HepG2 (cell line): ENCODE measurements around the gene GRIN3B. TPM values are rescaled to one million over a fixed set of nuclear protein-coding genes. Genes with fewer than 3 reads are reported as not detected.

Experiments used
- ATRX ChIP-seq: sonication (generic); formaldehyde crosslinking; IDR thresholded peaks from 2 replicates; pipeline ENCODE4 v1.4.0; 2020; ENCODE audit warnings: missing genetic modification reagents, borderline replicate concordance
- CREB1 ChIP-seq, 2 experiments: fragments of 450-650 bp in 1 of 2; IDR thresholded peaks; 2 replicates each; pipeline ENCODE4 v1.6.1; 2016 to 2017; ENCODE audit warnings: control low read depth in 1 of 2, mild to moderate bottlenecking in 1 of 2, missing compliant biosample characterization in 1 of 2, missing genetic modification characterization in 1 of 2
- CREM ChIP-seq, 2 experiments: sonication (generic) in 1 of 2; formaldehyde crosslinking in 1 of 2; IDR thresholded peaks; 2 replicates each; pipeline versions ENCODE4 v1.4.0 to v1.6.1; 2016 to 2020; ENCODE audit warnings: antibody characterized with exemption in 1 of 2, mild to moderate bottlenecking in 1 of 2, missing genetic modification reagents in 1 of 2
- HOXA5 ChIP-seq: sonication (generic); formaldehyde crosslinking; IDR thresholded peaks from 2 replicates; pipeline ENCODE4 v1.4.0; 2020; ENCODE audit warnings: missing genetic modification reagents
- ISX ChIP-seq: sonication (generic); formaldehyde crosslinking; conservative IDR thresholded peaks from 2 replicates; pipeline ENCODE4 v1.5.0; 2020; ENCODE audit warnings: missing genetic modification reagents
- JARID2 ChIP-seq: sonication (generic); formaldehyde crosslinking; IDR thresholded peaks from 2 replicates; pipeline ENCODE4 v1.8.1; 2023; ENCODE audit warnings: missing genetic modification reagents, inconsistent platforms; ENCODE audit not compliant: insufficient replicate concordance
- JUN ChIP-seq: sonication (generic); formaldehyde crosslinking; IDR thresholded peaks from 2 replicates; pipeline ENCODE4 v1.4.0; 2020; ENCODE audit warnings: mild to moderate bottlenecking, missing genetic modification reagents
- JUNB ChIP-seq: sonication (generic); formaldehyde crosslinking; IDR thresholded peaks from 2 replicates; pipeline ENCODE4 v1.8.0; 2022; ENCODE audit warnings: missing genetic modification reagents, mild to moderate bottlenecking, borderline replicate concordance
- MATR3 ChIP-seq: sonication (generic); formaldehyde crosslinking; IDR thresholded peaks from 2 replicates; pipeline ENCODE4 v1.4.0; 2020; ENCODE audit warnings: missing genetic modification reagents
- MEIS1 ChIP-seq: sonication (generic); formaldehyde crosslinking; IDR thresholded peaks from 2 replicates; pipeline ENCODE4 v1.9.0; 2021; ENCODE audit warnings: mild to moderate bottlenecking, missing genetic modification reagents, moderate library complexity, borderline replicate concordance
- NR2F1 ChIP-seq, 2 experiments: fragments of 450-650 bp in 1 of 2; formaldehyde crosslinking in 1 of 2; IDR thresholded peaks; 2 replicates each; pipeline versions ENCODE4 v1.5.0 to v1.6.1; 2016 to 2020; ENCODE audit warnings: mild to moderate bottlenecking in 1 of 2, missing compliant biosample characterization in 1 of 2, missing genetic modification reagents in 1 of 2, moderate library complexity in 1 of 2
- POLR2G ChIP-seq: fragments of 200-400 bp; formaldehyde crosslinking; IDR thresholded peaks from 2 replicates; pipeline ENCODE4 v1.6.1; 2018; ENCODE audit warnings: mild to moderate bottlenecking, low read depth, low read length, moderate library complexity
- RARG ChIP-seq: sonication (generic); formaldehyde crosslinking; IDR thresholded peaks from 2 replicates; pipeline ENCODE4 v1.4.0; 2020; ENCODE audit warnings: low read depth, mild to moderate bottlenecking, missing genetic modification reagents
- SNAI1 ChIP-seq: sonication (generic); formaldehyde crosslinking; IDR thresholded peaks from 2 replicates; pipeline ENCODE4 v1.5.0; 2020; ENCODE audit warnings: mild to moderate bottlenecking, missing genetic modification reagents, borderline replicate concordance
- SP2 ChIP-seq: sonication (generic); formaldehyde crosslinking; IDR thresholded peaks from 2 replicates; pipeline ENCODE4 v1.5.1; 2020; ENCODE audit warnings: mild to moderate bottlenecking, missing genetic modification reagents
- STAG1 ChIP-seq: sonication (generic); formaldehyde crosslinking; IDR thresholded peaks from 2 replicates; pipeline ENCODE4 v1.4.0; 2020; ENCODE audit warnings: missing genetic modification reagents
- TCF12 ChIP-seq, 2 experiments: fragments of 450-650 bp in 1 of 2; sonication (generic) in 1 of 2; formaldehyde crosslinking in 1 of 2; IDR thresholded peaks; 2 replicates each; pipeline versions ENCODE4 v1.6.1 to v1.8.0; 2017 to 2022; ENCODE audit warnings: antibody characterized with exemption in 1 of 2, mild to moderate bottlenecking in 1 of 2, missing genetic modification reagents in 1 of 2, moderate library complexity in 1 of 2
- TRIM22 ChIP-seq: fragments of 450-650 bp; IDR thresholded peaks from 2 replicates; pipeline ENCODE4 v1.6.1; 2017
- ZEB1 ChIP-seq: IDR thresholded peaks from 2 replicates; pipeline ENCODE4 v1.6.1; 2012; ENCODE audit warnings: mild to moderate bottlenecking, low read depth, inconsistent platforms; ENCODE audit not compliant: insufficient replicate concordance
- ZKSCAN8 ChIP-seq: IDR thresholded peaks from 2 replicates; pipeline ENCODE4 v1.6.1; 2016; ENCODE audit warnings: borderline replicate concordance, missing genetic modification reagents, missing compliant biosample characterization
- ZNF362 ChIP-seq: sonication (generic); formaldehyde crosslinking; IDR thresholded peaks from 2 replicates; pipeline ENCODE4 v1.4.0; 2020; ENCODE audit warnings: missing genetic modification reagents, mild to moderate bottlenecking, borderline replicate concordance
- ZNF556 ChIP-seq: sonication (generic); formaldehyde crosslinking; IDR thresholded peaks from 2 replicates; pipeline ENCODE4 v1.4.0; 2020; ENCODE audit warnings: mild to moderate bottlenecking, missing genetic modification reagents, borderline replicate concordance
- ZNF564 ChIP-seq: sonication (generic); formaldehyde crosslinking; IDR thresholded peaks from 2 replicates; pipeline ENCODE4 v1.8.1; 2023; ENCODE audit warnings: mild to moderate bottlenecking, missing genetic modification reagents
- ZNF75D ChIP-seq: sonication (generic); formaldehyde crosslinking; IDR thresholded peaks from 2 replicates; pipeline ENCODE4 v1.8.1; 2023; ENCODE audit warnings: missing genetic modification reagents, mild to moderate bottlenecking, borderline replicate concordance
- ZNF766 ChIP-seq: sonication (generic); formaldehyde crosslinking; IDR thresholded peaks from 2 replicates; pipeline ENCODE4 v1.5.0; 2020; ENCODE audit warnings: missing genetic modification reagents, borderline replicate concordance
- ZNF773 ChIP-seq: sonication (generic); formaldehyde crosslinking; IDR thresholded peaks from 2 replicates; pipeline ENCODE4 v1.4.0; 2020; ENCODE audit warnings: missing genetic modification reagents, borderline replicate concordance
- ZNF816 ChIP-seq: sonication (generic); formaldehyde crosslinking; IDR thresholded peaks from 2 replicates; pipeline ENCODE4 v1.8.0; 2022; ENCODE audit warnings: missing genetic modification reagents, mild to moderate bottlenecking, borderline replicate concordance
- ZNF83 ChIP-seq: sonication (generic); formaldehyde crosslinking; IDR thresholded peaks from 2 replicates; pipeline ENCODE4 v1.4.0; 2020; ENCODE audit warnings: missing genetic modification reagents, mild to moderate bottlenecking, borderline replicate concordance
- polyA plus RNA-seq, 8 experiments: library from polyadenylated mRNA; depleted of rRNA in 3 of 8; stranded (reverse) in 7 of 8; unstranded in 1 of 8; fragments of >200 nt; fragmentation: Illumina TruSeq in 4 of 8; extraction: Trizol in 4 of 8; gene quantifications; 2 replicates each; pipeline versions ENCODE4 v1.2.1 to v1.2.3, GENCODE V29; 2011 to 2016; ENCODE audit warnings: low read depth in 4 of 8, missing spikeins in 1 of 8, mixed read lengths in 1 of 8; ENCODE audit not compliant: insufficient read depth in 1 of 8
- total RNA-seq, 5 experiments: library from RNA; depleted of rRNA; stranded (reverse); fragments of >200 nt; fragmentation: Illumina TruSeq; extraction: Trizol; gene quantifications; 2 replicates each; pipeline ENCODE4 v1.2.3, GENCODE V29; 2016; ENCODE audit warnings: low read depth in 1 of 5

Gene GRIN3B
- total and polyA plus RNA-seq, 2 of the 13 experiments (the other 11 are each of a cell fraction or from before 2014, with no cell fraction given) = 0.07 to 0.20 TPM

DNA sequence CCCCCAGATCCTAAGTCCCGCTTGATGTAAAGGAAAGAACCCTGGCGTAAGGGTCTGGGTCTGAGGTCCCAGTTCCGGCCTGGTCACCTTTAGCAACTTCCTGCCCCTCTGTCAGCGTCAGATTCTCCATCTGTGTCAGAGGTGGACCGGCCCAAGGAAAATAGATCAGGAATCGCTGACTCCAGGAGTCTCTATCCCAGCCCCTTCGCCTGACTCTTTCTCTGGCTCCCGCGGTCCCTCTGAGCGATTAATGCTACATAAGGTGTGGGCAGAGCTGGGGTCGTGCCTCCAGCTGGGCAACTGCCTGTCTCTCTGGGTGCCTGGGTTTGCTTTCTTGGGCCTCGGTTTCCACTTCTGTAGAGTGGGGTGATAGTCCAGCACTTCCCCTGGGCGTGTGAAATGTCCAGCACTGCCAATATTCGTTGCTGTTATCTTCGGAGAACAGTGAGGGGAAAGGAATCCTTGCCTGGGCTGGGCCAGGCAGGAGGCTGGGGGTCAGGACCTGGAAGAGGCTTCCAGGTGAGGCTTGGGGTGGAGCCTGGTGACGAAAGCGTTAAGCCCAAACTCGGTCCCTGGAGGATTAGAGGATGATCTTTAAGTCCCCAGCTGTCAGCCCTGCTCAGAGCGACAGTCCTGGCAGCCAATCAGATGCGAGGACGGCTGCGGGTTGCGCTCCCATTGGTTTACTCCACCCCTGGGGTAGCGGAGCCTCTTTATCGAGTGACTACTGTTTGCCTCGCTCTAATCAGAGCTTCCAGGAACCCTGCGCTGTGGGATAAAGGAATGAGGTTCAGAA is 40.5 kb downstream of the GRIN3B start (continued):
- TF ChIP-seq ZNF362 (CRISPR knock-in tag) (no peak), CREB1 (IDR thresholded peaks at IDR 0.05) (peak; percentile 24; the same call in 1 of the 2 replicates), CREB1 (CRISPR knock-in tag; IDR thresholded peaks at IDR 0.05) (peak; percentile 72; the same call in 1 of the 2 replicates), ZKSCAN8 (CRISPR knock-in tag) (peak; percentile 98), SNAI1 (no peak), ISX (CRISPR knock-in tag) (no peak), ZNF766 (CRISPR knock-in tag) (no peak), ZNF83 (CRISPR knock-in tag) (no peak), MEIS1 (peak; percentile 67; the same call in 1 of the 2 replicates), ZNF75D (no peak), STAG1 (CRISPR knock-in tag) (no peak), JUNB (CRISPR knock-in tag) (no peak), ZNF816 (CRISPR knock-in tag) (no peak), ZNF564 (no peak), RARG (CRISPR knock-in tag) (no peak), ATRX (CRISPR knock-in tag) (no peak), ZNF556 (CRISPR knock-in tag) (no peak), NR2F1 (CRISPR knock-in tag; IDR thresholded peaks at IDR 0.05) (no peak), MATR3 (CRISPR knock-in tag) (no peak), HOXA5 (CRISPR knock-in tag) (no peak), POLR2G (no peak), ZEB1 (peak; percentile 73), TCF12 (IDR thresholded peaks at IDR 0.05) (no peak), TCF12 (CRISPR knock-in tag; IDR thresholded peaks at IDR 0.05) (no peak), SP2 (CRISPR knock-in tag) (peak; percentile 96), JARID2 (CRISPR knock-in tag) (no peak), ZNF773 (CRISPR knock-in tag) (no peak), TRIM22 (no peak), CREM (IDR thresholded peaks at IDR 0.05) (peak; percentile 22; the same call in 1 of the 2 replicates), CREM (CRISPR knock-in tag; IDR thresholded peaks at IDR 0.05) (no peak), JUN (CRISPR knock-in tag) (no peak)
